ENCODE results near the gene SHISA5. TPM values are rescaled to one million over a fixed set of nuclear protein-coding genes. Genes with fewer than 3 reads are reported as not detected.

SHISA5 gene
- total RNA-seq, 1 donor from 2014 or later, result 231 TPM

GRCh38 chr3:48472923-48473616 lies 30.9 kb downstream of the SHISA5 start:
- H3K27me3 ChIP-seq (ENCODE audit: control insufficient read depth, insufficient read depth, low read length), result no peaks in the 10 kb centered on the region
- peak overlapping the region; percentile 69 for H3K4me3 ChIP-seq (ENCODE audit: low read depth, low read length)
- peak; percentile 69 for DNase-seq (ENCODE audit: low read depth)
- peak; percentile 28 for TF ChIP-seq CTCF (IDR thresholded peaks at IDR 0.05; ENCODE audit: insufficient read depth, low read length, poor library complexity, severe bottlenecking)
- H3K36me3 ChIP-seq (ENCODE audit: control insufficient read depth, insufficient read depth, low read length), result no peaks in the 10 kb centered on the region

DNA sequence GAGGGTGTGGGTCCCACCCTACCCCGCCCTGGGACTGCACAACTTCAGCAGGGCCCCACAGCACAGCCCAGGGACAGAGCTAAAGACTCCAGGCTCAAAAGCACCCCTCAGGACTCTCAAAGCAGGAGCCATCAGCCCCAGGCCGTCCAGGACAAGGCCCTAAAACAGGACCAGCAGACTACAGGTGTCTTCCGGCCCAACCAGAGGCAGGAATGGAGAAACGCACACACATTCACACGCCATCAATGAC lies 31.4 kb downstream of the SHISA5 start:
- DNase-seq (ENCODE audit: low read depth), result no peak
- H3K36me3 ChIP-seq (ENCODE audit: control insufficient read depth, insufficient read depth, low read length), result no peaks in the 10 kb centered on the region
- H3K4me3 ChIP-seq (ENCODE audit: low read depth, low read length), result peak overlapping the region; percentile 69
- H3K27me3 ChIP-seq (ENCODE audit: control insufficient read depth, insufficient read depth, low read length), result no peaks in the 10 kb centered on the region
- no peak for TF ChIP-seq CTCF (IDR thresholded peaks at IDR 0.05; ENCODE audit: insufficient read depth, low read length, poor library complexity, severe bottlenecking)

DNA sequence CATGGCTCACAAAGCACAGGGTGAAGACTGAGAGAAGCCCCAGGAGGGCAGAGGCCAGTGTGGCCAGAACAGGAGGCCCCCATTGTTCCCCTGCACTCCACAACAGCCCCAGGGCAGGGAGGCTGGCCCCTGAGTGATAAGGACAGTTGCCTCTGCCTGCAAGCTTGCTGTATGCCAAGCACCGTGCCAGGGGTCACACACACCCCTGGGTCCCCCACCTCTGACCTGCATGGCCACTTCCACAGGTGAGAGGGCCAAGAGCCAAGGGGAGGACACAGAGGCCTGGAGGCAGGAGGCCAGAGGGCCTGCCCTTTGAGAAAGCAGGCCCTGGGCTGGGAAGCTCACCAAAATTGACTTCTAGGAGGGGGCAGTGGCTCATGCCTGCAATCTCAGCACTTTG lies 33.7 kb downstream of the SHISA5 start:
- H3K4me3 ChIP-seq (ENCODE audit: low read depth, low read length), result no peak overlapping the region
- TF ChIP-seq CTCF (IDR thresholded peaks at IDR 0.05; ENCODE audit: insufficient read depth, low read length, poor library complexity, severe bottlenecking), result no peak
- no peak for DNase-seq (ENCODE audit: low read depth)
- H3K36me3 ChIP-seq (ENCODE audit: control insufficient read depth, insufficient read depth, low read length), result no peaks in the 10 kb centered on the region
- H3K27me3 ChIP-seq (ENCODE audit: control insufficient read depth, insufficient read depth, low read length), result no peaks in the 10 kb centered on the region

- no peak for TF ChIP-seq CTCF (IDR thresholded peaks at IDR 0.05; ENCODE audit: insufficient read depth, low read length, poor library complexity, severe bottlenecking)
Observed at GRCh38 chr3:48469046-48469915, 34.7 kb downstream of the SHISA5 start.

GRCh38 chr3:48468329-48468731 lies 35.6 kb downstream of the SHISA5 start:
- TF ChIP-seq CTCF (IDR thresholded peaks at IDR 0.05; ENCODE audit: insufficient read depth, low read length, poor library complexity, severe bottlenecking), result no peak
- Histone ChIP-seq H3K4me3 (ENCODE audit: low read depth, low read length) (no peak overlapping the region), H3K27me3 (ENCODE audit: control insufficient read depth, insufficient read depth, low read length) (no peaks in the 10 kb centered on the region), H3K36me3 (ENCODE audit: control insufficient read depth, insufficient read depth, low read length) (no peaks in the 10 kb centered on the region)
- DNase-seq (ENCODE audit: low read depth), result no peak

More at GRCh38 chr3:48469046-48469915, 34.7 kb downstream of the SHISA5 start:
- Histone ChIP-seq H3K4me3 (ENCODE audit: low read depth, low read length) (no peak overlapping the region), H3K36me3 (ENCODE audit: control insufficient read depth, insufficient read depth, low read length) (no peaks in the 10 kb centered on the region), H3K27me3 (ENCODE audit: control insufficient read depth, insufficient read depth, low read length) (no peaks in the 10 kb centered on the region)
- DNase-seq (ENCODE audit: low read depth), result no peak
